Skeletal muscle tissue (tissue), 4 donors: ENCODE results near the gene ALOX5. TPM values are rescaled to one million over a fixed set of nuclear protein-coding genes. Genes with fewer than 3 reads are reported as not detected.
"Not testable (repeated sequence)": the region's sequence is repeated elsewhere in the genome, so short reads cannot be mapped to it uniquely, and the experiment has no call there.

Source experiments
- H3K27ac ChIP-seq: one replicate; pipeline ENCODE4 v1.7.0; 2013; ENCODE audit warnings: mild to moderate bottlenecking, low read depth, low read length, inconsistent platforms
- H3K27me3 ChIP-seq, 3 donors: one replicate each; pipeline ENCODE4 v1.7.0; 2013; ENCODE audit warnings: low read length in 3 of 3; ENCODE audit not compliant: control insufficient read depth in 3 of 3, insufficient read depth in 3 of 3
- H3K36me3 ChIP-seq, 3 donors: one replicate each; pipeline ENCODE4 v1.7.0; 2013; ENCODE audit warnings: low read length in 3 of 3; ENCODE audit not compliant: control insufficient read depth in 3 of 3, insufficient read depth in 3 of 3
- H3K4me1 ChIP-seq, 3 donors: one replicate each; pipeline ENCODE4 v1.7.0; 2013; ENCODE audit warnings: low read length in 3 of 3, mild to moderate bottlenecking in 3 of 3; ENCODE audit not compliant: control insufficient read depth in 3 of 3, insufficient read depth in 3 of 3
- H3K4me3 ChIP-seq, 3 donors: one replicate each; pipeline ENCODE4 v1.7.0; 2013; ENCODE audit warnings: low read length in 3 of 3
- H3K9ac ChIP-seq, 3 donors: one replicate each; pipeline ENCODE4 v1.7.0; 2013; ENCODE audit warnings: low read length in 3 of 3, mild to moderate bottlenecking in 3 of 3, moderate library complexity in 2 of 3, low read depth in 1 of 3
- H3K9me3 ChIP-seq, 3 donors: one replicate each; pipeline ENCODE4 v1.7.0; 2013; ENCODE audit warnings: low read length in 3 of 3; ENCODE audit not compliant: control insufficient read depth in 3 of 3
- total RNA-seq: library from RNA; depleted of rRNA; stranded (reverse); fragments of >200 nt; gene quantifications from one replicate; pipeline ENCODE4 v1.2.3, GENCODE V29; 2014
- donor health status: Osteomylitis.

The ALOX5 gene
- total RNA-seq, 1 donor from 2014 or later: 3.1 TPM

DNA sequence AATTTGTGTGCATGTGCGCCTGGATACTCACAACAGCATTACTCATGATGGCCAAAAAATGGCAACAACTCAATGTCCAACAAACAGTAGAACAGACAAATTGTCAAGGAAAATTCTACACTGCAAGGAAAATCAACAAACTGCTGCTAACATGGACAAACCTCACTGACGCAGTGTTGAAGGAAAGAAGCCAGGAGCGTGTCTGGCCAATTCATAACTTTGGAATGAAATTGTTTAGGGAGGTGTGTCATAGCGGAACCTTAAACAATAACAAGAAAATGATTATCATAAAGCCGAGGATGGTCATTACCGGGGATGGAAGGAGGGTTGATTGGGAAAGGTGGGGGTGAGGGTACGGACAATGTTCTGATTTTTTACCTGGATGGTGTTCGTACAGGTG lies 29.1 kb downstream of the ALOX5 start:
- Histone ChIP-seq H3K36me3 (no peaks in the 10 kb centered on the region), H3K9ac (no peak overlapping the region), H3K4me3 (no peak overlapping the region), H3K4me1 (peaks cover 0 to 3% (median 0%) of the 10 kb centered on the region in 3 donors), H3K9me3 (no peaks in the 10 kb centered on the region), H3K27me3 (peaks cover 4 to 14% (median 8%) of the 10 kb centered on the region in 3 donors), H3K27ac (no peak overlapping the region)

- peaks cover 4 to 15% (median 11%) of the 10 kb centered on the region in 3 donors for H3K27me3 ChIP-seq
- H3K4me3 ChIP-seq: no peak overlapping the region
- peaks cover 0 to 3% (median 0%) of the 10 kb centered on the region in 3 donors for H3K4me1 ChIP-seq
- no peaks in the 10 kb centered on the region for H3K36me3 ChIP-seq
- H3K27ac ChIP-seq: no peak overlapping the region
- H3K9ac ChIP-seq: no peak overlapping the region
- no peaks in the 10 kb centered on the region for H3K9me3 ChIP-seq
These were observed 30.2 kb downstream of the ALOX5 start for GRCh38 chr10:45404087-45404769.

GRCh38 chr10:45404770-45405120 lies 30.7 kb downstream of the ALOX5 start:
- no peak overlapping the region for H3K4me3 ChIP-seq
- no peak overlapping the region for H3K27ac ChIP-seq
- H3K9ac ChIP-seq: no peak overlapping the region
- H3K36me3 ChIP-seq: no peaks in the 10 kb centered on the region
- peaks cover 4 to 15% (median 11%) of the 10 kb centered on the region in 3 donors for H3K27me3 ChIP-seq
- H3K4me1 ChIP-seq: peaks cover 0 to 3% (median 0%) of the 10 kb centered on the region in 3 donors
- no peaks in the 10 kb centered on the region for H3K9me3 ChIP-seq

DNA sequence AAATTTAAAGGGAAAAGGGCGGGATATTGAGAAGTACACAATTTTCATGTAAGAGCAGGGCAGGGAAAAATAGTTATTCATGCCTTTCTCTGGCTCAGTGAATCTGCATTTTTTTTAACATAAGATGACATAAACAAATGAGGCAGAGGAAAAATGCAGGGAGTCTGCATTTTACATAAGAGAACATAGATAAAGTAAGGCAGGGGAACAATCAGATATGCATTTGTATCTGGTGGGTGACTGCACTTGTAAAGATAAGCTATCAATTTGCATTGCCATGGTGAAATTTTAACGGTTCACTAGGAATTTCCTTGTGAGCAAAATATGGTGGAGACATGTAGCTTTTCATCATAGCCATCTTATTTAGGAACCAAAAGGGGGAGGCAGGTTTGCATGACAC lies 33.5 kb downstream of the ALOX5 start:
- Histone ChIP-seq H3K27me3 (peaks cover 7 to 15% (median 10%) of the 10 kb centered on the region in 3 donors), H3K4me1 (peaks cover 0 to 3% (median 0%) of the 10 kb centered on the region in 3 donors), H3K36me3 (no peaks in the 10 kb centered on the region), H3K27ac (no peak overlapping the region), H3K9ac (no peak overlapping the region), H3K4me3 (no peak overlapping the region), H3K9me3 (no peaks in the 10 kb centered on the region)

DNA sequence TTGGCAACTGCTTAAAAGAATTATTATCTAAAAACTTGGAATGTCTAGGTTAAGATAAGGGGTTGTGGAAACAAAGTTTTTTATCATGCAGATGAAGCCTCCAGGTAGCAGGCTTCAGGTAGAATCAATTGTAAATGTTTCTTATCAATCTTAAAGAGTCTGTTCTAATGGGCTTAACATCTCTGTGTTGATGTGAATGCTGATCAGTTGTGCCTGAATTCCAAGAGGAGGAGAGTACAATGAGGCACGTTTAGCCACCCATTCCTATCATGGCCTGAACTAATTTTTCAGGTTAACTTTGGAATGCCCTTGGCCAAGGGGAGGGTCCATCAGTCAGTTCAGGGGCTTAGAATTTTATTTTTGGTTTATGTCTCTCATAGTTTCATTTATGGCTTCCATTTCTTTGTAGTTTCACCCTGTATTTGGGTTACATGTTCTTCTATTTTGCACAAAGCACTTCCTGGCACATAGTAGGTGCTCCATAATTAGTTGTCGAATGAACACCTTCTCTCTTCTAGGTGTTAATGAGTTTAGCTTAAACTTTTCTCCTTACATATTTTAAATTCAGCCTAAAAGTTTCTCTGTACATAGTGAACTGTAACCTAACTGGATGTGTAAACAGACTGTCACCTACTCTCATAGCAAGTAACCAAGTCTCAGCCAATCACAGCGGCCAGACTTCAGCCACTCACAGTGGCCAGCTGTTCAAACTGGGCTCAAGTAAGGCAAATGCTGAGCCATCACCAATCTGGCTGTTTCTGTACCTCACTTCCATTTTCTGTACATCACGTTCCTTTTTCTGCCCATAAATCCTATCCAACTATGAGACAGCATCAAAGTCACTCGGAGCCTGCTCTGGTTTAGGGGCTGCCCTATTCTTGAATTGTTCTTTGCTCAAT lies 34.7 kb downstream of the ALOX5 start:
- peaks cover 0 to 3% (median 0%) of the 10 kb centered on the region in 3 donors for H3K4me1 ChIP-seq
- no peak overlapping the region for H3K27ac ChIP-seq

GRCh38 chr10:45409347-45409746 lies 35.3 kb downstream of the ALOX5 start:
- not testable (repeated sequence) for H3K36me3 ChIP-seq, H3K9me3 ChIP-seq, H3K4me1 ChIP-seq, H3K9ac ChIP-seq, H3K4me3 ChIP-seq
- Histone ChIP-seq H3K27me3 (peaks cover 5 to 15% (median 11%) of the 10 kb centered on the region in 3 donors), H3K27ac (peak overlapping the region; percentile 4)

More for the DNA sequence above, 34.7 kb downstream of the ALOX5 start:
- H3K9ac ChIP-seq: no peak overlapping the region
- H3K9me3 ChIP-seq: no peaks in the 10 kb centered on the region
- H3K27me3 ChIP-seq: peaks cover 5 to 15% (median 11%) of the 10 kb centered on the region in 3 donors
- no peak overlapping the region for H3K4me3 ChIP-seq
- H3K36me3 ChIP-seq: no peaks in the 10 kb centered on the region

DNA sequence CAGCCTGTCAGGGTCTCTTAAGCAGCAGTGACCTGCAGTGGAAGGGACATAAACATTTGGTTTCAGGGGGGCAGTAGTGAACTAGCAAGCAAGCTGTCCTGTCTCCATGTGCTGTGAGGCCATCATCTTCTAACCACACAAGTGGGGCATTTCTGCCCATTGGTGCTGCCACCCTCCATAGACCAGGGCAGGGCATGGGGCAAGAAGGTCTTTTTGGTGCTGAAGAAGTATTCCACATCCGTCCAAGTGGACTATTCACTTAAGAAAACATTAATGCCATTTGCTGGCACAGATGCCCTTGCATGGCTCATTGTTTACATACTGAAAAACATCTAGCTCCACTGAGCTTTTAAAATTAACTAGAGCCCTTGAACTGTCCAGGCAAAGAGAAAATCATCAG lies 35.8 kb downstream of the ALOX5 start:
- no peak overlapping the region for H3K4me3 ChIP-seq
- H3K9me3 ChIP-seq: no peaks in the 10 kb centered on the region
- peak overlapping the region; percentile 4 for H3K27ac ChIP-seq
- H3K27me3 ChIP-seq: peaks cover 5 to 15% (median 11%) of the 10 kb centered on the region in 3 donors
- no peaks in the 10 kb centered on the region for H3K4me1 ChIP-seq
- no peaks in the 10 kb centered on the region for H3K36me3 ChIP-seq
- H3K9ac ChIP-seq: no peak overlapping the region

GRCh38 chr10:45410489-45410806 lies 36.4 kb downstream of the ALOX5 start:
- Histone ChIP-seq H3K27me3 (peaks cover 5 to 15% (median 11%) of the 10 kb centered on the region in 3 donors), H3K9me3 (no peaks in the 10 kb centered on the region), H3K4me3 (no peak overlapping the region), H3K4me1 (no peaks in the 10 kb centered on the region), H3K36me3 (no peaks in the 10 kb centered on the region), H3K9ac (no peak overlapping the region), H3K27ac (no peak overlapping the region)

- no peaks in the 10 kb centered on the region for H3K36me3 ChIP-seq
- no peak overlapping the region for H3K9ac ChIP-seq
- H3K9me3 ChIP-seq: no peaks in the 10 kb centered on the region
- no peaks in the 10 kb centered on the region for H3K4me1 ChIP-seq
- no peak overlapping the region for H3K4me3 ChIP-seq
- peaks cover 5 to 11% (median 8%) of the 10 kb centered on the region in 3 donors for H3K27me3 ChIP-seq
- no peak overlapping the region for H3K27ac ChIP-seq
These were observed 37.0 kb downstream of the ALOX5 start for GRCh38 chr10:45410807-45411606.
